Keratinocyte (primary cell): ENCODE data around the gene KRTAP20-1. TPM values are rescaled to one million over a fixed set of nuclear protein-coding genes. Genes with fewer than 3 reads are reported as not detected.

Source experiments
- DNase-seq: peaks from one replicate; pipeline ENCODE4 v3.0.0-alpha.2; 2011; ENCODE audit warnings: low read depth, missing footprints, low spot score
- FAIRE-seq: peaks from 2 replicates; lab custom pipeline; 2011; peaks lifted over from hg19 to GRCh38; lab: Jason Lieb, UNC
- H2AFZ ChIP-seq: 2 replicates; pipeline ENCODE4 v1.6.0; 2012; ENCODE audit warnings: low read length, control low read depth, inconsistent platforms; ENCODE audit not compliant: control insufficient read depth
- H3K27ac ChIP-seq: 2 replicates; pipeline ENCODE4 v1.5.1; 2011; ENCODE audit warnings: low read length; ENCODE audit not compliant: control insufficient read depth, insufficient read depth
- H3K27me3 ChIP-seq: 3 replicates; pipeline ENCODE4 v1.6.0; 2011; ENCODE audit warnings: low read length; ENCODE audit not compliant: control insufficient read depth, insufficient read depth; ENCODE audit errors: extremely low read depth
- H3K36me3 ChIP-seq, 2 experiments: 2 replicates in 1 of 2; 3 replicates in 1 of 2; pipeline ENCODE4 v1.5.1; 2011; ENCODE audit warnings: low read length in 2 of 2, mild to moderate bottlenecking in 1 of 2; ENCODE audit not compliant: control insufficient read depth in 2 of 2, insufficient read depth in 2 of 2; ENCODE audit errors: extremely low read depth in 1 of 2
- H3K4me1 ChIP-seq: 3 replicates; pipeline ENCODE4 v1.5.1; 2011; ENCODE audit warnings: low read length; ENCODE audit not compliant: control insufficient read depth, insufficient read depth; ENCODE audit errors: extremely low read depth
- H3K4me2 ChIP-seq: 3 replicates; pipeline ENCODE4 v1.6.0; 2011; ENCODE audit warnings: low read depth, low read length; ENCODE audit not compliant: control insufficient read depth, insufficient read depth; ENCODE audit errors: extremely low read depth
- H3K4me3 ChIP-seq, 3 experiments: fragments of 200-600 bp in 1 of 3; sonication (generic) in 1 of 3; 2 replicates in 2 of 3; 3 replicates in 1 of 3; pipeline ENCODE4 v1.5.1; 2011 to 2016; ENCODE audit warnings: low read length in 3 of 3, mild to moderate bottlenecking in 3 of 3, control low read depth in 2 of 3, inconsistent platforms in 1 of 3, low read depth in 1 of 3, mixed read lengths in 1 of 3, mixed run types in 1 of 3, moderate library complexity in 1 of 3; ENCODE audit not compliant: control insufficient read depth in 2 of 3, insufficient read depth in 2 of 3; ENCODE audit errors: extremely low read depth in 1 of 3
- H3K79me2 ChIP-seq: 2 replicates; pipeline ENCODE4 v1.6.0; 2012; ENCODE audit warnings: low read length; ENCODE audit not compliant: control insufficient read depth, insufficient read depth
- H3K9ac ChIP-seq: 3 replicates; pipeline ENCODE4 v1.6.0; 2011; ENCODE audit warnings: low read length; ENCODE audit not compliant: control insufficient read depth, insufficient read depth; ENCODE audit errors: extremely low read depth
- H3K9me1 ChIP-seq: 3 replicates; pipeline ENCODE4 v1.6.0; 2011; ENCODE audit warnings: low read length; ENCODE audit not compliant: control insufficient read depth, insufficient read depth; ENCODE audit errors: extremely low read depth
- H3K9me3 ChIP-seq: 2 replicates; pipeline ENCODE4 v1.5.1; 2012; ENCODE audit warnings: low read depth, low read length; ENCODE audit not compliant: control insufficient read depth
- H4K20me1 ChIP-seq: 3 replicates; pipeline ENCODE4 v1.6.0; 2011; ENCODE audit warnings: low read length; ENCODE audit not compliant: control insufficient read depth, insufficient read depth; ENCODE audit errors: extremely low read depth
- CTCF ChIP-seq, 3 experiments: IDR thresholded peaks in 1 of 3; conservative IDR thresholded peaks in 1 of 3; optimal IDR thresholded peaks in 1 of 3; 2 replicates in 2 of 3; 3 replicates in 1 of 3; pipeline versions ENCODE3 to v1.5.1; 2011; ENCODE audit warnings: low read length in 3 of 3, mild to moderate bottlenecking in 3 of 3, moderate library complexity in 2 of 3, control low read depth in 1 of 3, inconsistent platforms in 1 of 3; ENCODE audit not compliant: insufficient read depth in 2 of 3; ENCODE audit errors: extremely low read depth in 1 of 3
- EZH2 ChIP-seq: IDR thresholded peaks from one replicate; pipeline ENCODE4 v1.6.1; 2012; ENCODE audit warnings: inconsistent platforms, mild to moderate bottlenecking, low read length, moderate library complexity
- dilution Hi-C: fragments of 300-500 bp; cut with MboI; formaldehyde crosslinking; loops from one replicate; pipeline ENCODE4 v1.7.0; 2020; ENCODE audit warnings: low sequenced_read_pairs; ENCODE audit not compliant: extremely low pct_ligation_motif_present
- polyA plus RNA-seq, 5 experiments: library from polyadenylated mRNA; depleted of rRNA in 3 of 5; stranded (reverse) in 3 of 5; stranded (forward) in 1 of 5; unstranded in 1 of 5; fragments of >200 nt; gene quantifications; 1 replicate in 1 of 5; 2 replicates in 3 of 5; 3 replicates in 1 of 5; pipeline versions ENCODE4 v1.2.1 to v1.2.3, GENCODE V29; 2011 to 2012; ENCODE audit warnings: missing spikeins in 2 of 5, low read depth in 1 of 5, low replicate concordance in 1 of 5

KRTAP20-1 gene
- polyA plus RNA-seq, 1 donor (not counting 4 experiments of a cell fraction or from before 2014, with no cell fraction given), result not detected

GRCh38 chr21:30580132-30580531 is 36.1 kb upstream of the KRTAP20-1 start:
- Histone ChIP-seq H3K9me3 (no peaks in the 10 kb centered on the region), H3K27ac (no peak overlapping the region), H3K4me2 (no peak overlapping the region), H3K9ac (no peak overlapping the region), H3K36me3 (no peaks in the 10 kb centered on the region), H3K4me1 (no peaks in the 10 kb centered on the region), H3K27me3 (no peaks in the 10 kb centered on the region), H3K79me2 (no peaks in the 10 kb centered on the region), H3K4me3 (no peak overlapping the region), H3K9me1 (no peaks in the 10 kb centered on the region), H2AFZ (no peak overlapping the region), H4K20me1 (no peaks in the 10 kb centered on the region)
- DNase-seq (no peak), FAIRE-seq (no peak)
- TF ChIP-seq EZH2 (no peak), CTCF (optimal IDR thresholded peaks at IDR 0.05 in 1 of 3, IDR thresholded peaks at IDR 0.05 in 1 of 3, conservative IDR thresholded peaks at IDR 0.05 in 1 of 3; ENCODE audit: extremely low read depth in 1 of 3, insufficient read depth in 2 of 3, low read length in 3 of 3) (no peak)
- dilution Hi-C loops, result no loop called here

GRCh38 chr21:30582870-30583269 is 33.4 kb upstream of the KRTAP20-1 start:
- DNase-seq (no peak), FAIRE-seq (no peak)
- Histone ChIP-seq H2AFZ (no peak overlapping the region), H3K4me1 (no peaks in the 10 kb centered on the region), H3K9me3 (no peaks in the 10 kb centered on the region), H3K4me2 (no peak overlapping the region), H3K9me1 (no peaks in the 10 kb centered on the region), H4K20me1 (no peaks in the 10 kb centered on the region), H3K36me3 (no peaks in the 10 kb centered on the region), H3K27me3 (no peaks in the 10 kb centered on the region), H3K79me2 (no peaks in the 10 kb centered on the region), H3K27ac (no peak overlapping the region), H3K4me3 (no peak overlapping the region), H3K9ac (no peak overlapping the region)
- TF ChIP-seq EZH2 (no peak), CTCF (optimal IDR thresholded peaks at IDR 0.05 in 1 of 3, IDR thresholded peaks at IDR 0.05 in 1 of 3, conservative IDR thresholded peaks at IDR 0.05 in 1 of 3; ENCODE audit: extremely low read depth in 1 of 3, insufficient read depth in 2 of 3, low read length in 3 of 3) (no peak)
- dilution Hi-C loops, result no loop called here
